HepG2 (cell line): ENCODE results near the gene CCDC69. TPM values are rescaled to one million over a fixed set of nuclear protein-coding genes. Genes with fewer than 3 reads are reported as not detected.
A peak's percentile ranks its signal among the peaks of the same experiment; 100 is the strongest.

ENCODE experiments used
- CEBPG ChIP-seq: IDR thresholded peaks from 2 replicates; pipeline ENCODE4 v1.6.1; 2016
- EED ChIP-seq: sonication (generic); formaldehyde crosslinking; IDR thresholded peaks from 2 replicates; pipeline ENCODE4 v1.5.0; 2020; ENCODE audit warnings: mild to moderate bottlenecking, missing genetic modification reagents
- FOXC1 ChIP-seq: sonication (generic); formaldehyde crosslinking; IDR thresholded peaks from 2 replicates; pipeline ENCODE4 v1.8.0; 2022; ENCODE audit warnings: mild to moderate bottlenecking, missing genetic modification reagents, borderline replicate concordance
- HNF1A ChIP-seq, 2 experiments: sonication (generic) in 1 of 2; formaldehyde crosslinking in 1 of 2; IDR thresholded peaks; 2 replicates each; pipeline versions ENCODE4 v1.4.0 to v1.6.1; 2016 to 2020; ENCODE audit warnings: borderline replicate concordance in 1 of 2, low read depth in 1 of 2, mild to moderate bottlenecking in 1 of 2, missing genetic modification reagents in 1 of 2
- MED8 ChIP-seq: sonication (generic); formaldehyde crosslinking; IDR thresholded peaks from 2 replicates; pipeline ENCODE4 v1.8.1; 2023; ENCODE audit warnings: mild to moderate bottlenecking, missing genetic modification reagents; ENCODE audit not compliant: insufficient replicate concordance
- MXD4 ChIP-seq: IDR thresholded peaks from 2 replicates; pipeline ENCODE4 v1.6.1; 2016; ENCODE audit warnings: mild to moderate bottlenecking, missing biosample characterization, missing genetic modification reagents
- MXI1 ChIP-seq: IDR thresholded peaks from 3 replicates; pipeline ENCODE4 v1.6.1; 2012; ENCODE audit warnings: low read depth, low read length, inconsistent platforms, borderline replicate concordance
- RFXANK ChIP-seq: IDR thresholded peaks from 2 replicates; pipeline ENCODE4 v1.6.1; 2016
- TCF12 ChIP-seq, 2 experiments: fragments of 450-650 bp in 1 of 2; sonication (generic) in 1 of 2; formaldehyde crosslinking in 1 of 2; IDR thresholded peaks; 2 replicates each; pipeline versions ENCODE4 v1.6.1 to v1.8.0; 2017 to 2022; ENCODE audit warnings: antibody characterized with exemption in 1 of 2, mild to moderate bottlenecking in 1 of 2, missing genetic modification reagents in 1 of 2, moderate library complexity in 1 of 2
- TCF7L2 ChIP-seq: IDR thresholded peaks from 2 replicates; pipeline ENCODE4 v1.6.1; 2011; ENCODE audit warnings: mild to moderate bottlenecking, low read depth, low read length, moderate library complexity
- UBTF ChIP-seq: sonication (generic); formaldehyde crosslinking; IDR thresholded peaks from 2 replicates; pipeline ENCODE4 v1.4.0; 2020; ENCODE audit warnings: mild to moderate bottlenecking, missing genetic modification reagents
- ZNF232 ChIP-seq: sonication (generic); formaldehyde crosslinking; IDR thresholded peaks from 2 replicates; pipeline ENCODE4 v1.4.0; 2020; ENCODE audit warnings: missing genetic modification reagents, borderline replicate concordance
- ZNF235 ChIP-seq: sonication (generic); formaldehyde crosslinking; IDR thresholded peaks from 2 replicates; pipeline ENCODE4 v1.8.1; 2023; ENCODE audit warnings: mild to moderate bottlenecking, missing genetic modification reagents, borderline replicate concordance
- ZNF441 ChIP-seq: sonication (generic); formaldehyde crosslinking; IDR thresholded peaks from 2 replicates; pipeline ENCODE4 v1.7.0; 2021; ENCODE audit warnings: missing genetic modification reagents, borderline replicate concordance
- ZNF546 ChIP-seq: sonication (generic); formaldehyde crosslinking; conservative IDR thresholded peaks from 2 replicates; pipeline ENCODE4 v1.8.1; 2023; ENCODE audit warnings: mild to moderate bottlenecking, missing genetic modification reagents
- ZNF589 ChIP-seq: sonication (generic); formaldehyde crosslinking; conservative IDR thresholded peaks from 2 replicates; pipeline ENCODE4 v1.8.0; 2022; ENCODE audit warnings: mild to moderate bottlenecking, moderate library complexity, missing genetic modification reagents
- ZNF770 ChIP-seq: sonication (generic); formaldehyde crosslinking; IDR thresholded peaks from 2 replicates; pipeline ENCODE4 v1.5.0; 2020; ENCODE audit warnings: mild to moderate bottlenecking, missing genetic modification reagents
- polyA plus RNA-seq, 8 experiments: library from polyadenylated mRNA; depleted of rRNA in 3 of 8; stranded (reverse) in 7 of 8; unstranded in 1 of 8; fragments of >200 nt; fragmentation: Illumina TruSeq in 4 of 8; extraction: Trizol in 4 of 8; gene quantifications; 2 replicates each; pipeline versions ENCODE4 v1.2.1 to v1.2.3, GENCODE V29; 2011 to 2016; ENCODE audit warnings: low read depth in 4 of 8, missing spikeins in 1 of 8, mixed read lengths in 1 of 8; ENCODE audit not compliant: insufficient read depth in 1 of 8
- total RNA-seq, 5 experiments: library from RNA; depleted of rRNA; stranded (reverse); fragments of >200 nt; fragmentation: Illumina TruSeq; extraction: Trizol; gene quantifications; 2 replicates each; pipeline ENCODE4 v1.2.3, GENCODE V29; 2016; ENCODE audit warnings: low read depth in 1 of 5
- TF ChIP-seq, protein P1 (sequence below): sonication (generic); formaldehyde crosslinking; IDR thresholded peaks from 2 replicates; pipeline ENCODE4 v1.5.1; 2020; ENCODE audit warnings: mild to moderate bottlenecking, missing genetic modification reagents, moderate library complexity

The CCDC69 gene
- total and polyA plus RNA-seq, 2 of the 13 experiments (the other 11 are each of a cell fraction or from before 2014, with no cell fraction given), result 12.2 to 45.2 TPM

DNA sequence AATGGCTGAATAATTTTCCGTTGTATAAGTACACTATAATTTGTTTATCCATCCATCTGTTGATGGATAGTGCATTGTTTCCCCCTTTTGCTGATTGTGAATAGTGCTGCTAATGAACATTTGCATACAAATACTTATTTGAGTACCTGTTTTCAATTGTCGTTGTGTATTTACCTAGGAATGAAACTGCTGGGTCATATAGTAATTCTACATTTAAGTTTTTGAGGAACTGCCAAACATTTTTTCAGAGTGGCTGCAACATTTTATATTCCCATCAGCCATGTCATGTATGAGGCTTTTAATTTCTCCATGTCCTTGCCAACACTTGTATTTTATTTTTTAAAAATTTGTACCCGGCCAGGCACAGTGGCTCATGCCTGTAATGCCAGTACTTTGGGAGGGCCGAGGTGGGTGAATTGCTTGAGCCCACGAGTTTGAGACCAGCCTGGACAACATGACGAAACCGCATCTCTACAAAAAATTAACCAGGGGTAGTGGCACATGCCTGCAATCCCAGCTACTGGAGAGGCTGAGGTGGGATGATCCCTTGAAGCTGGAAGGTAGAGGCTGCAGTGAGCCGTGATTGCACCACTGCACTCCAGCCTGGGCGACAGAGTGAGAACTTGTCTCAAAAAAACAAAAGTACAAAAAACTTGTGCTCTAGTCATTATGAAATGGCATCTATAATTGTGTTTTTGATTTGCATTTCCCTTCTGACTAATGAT is 64.1 kb downstream of the CCDC69 start (continued):
- no peak for TF ChIP-seq HNF1A (IDR thresholded peaks at IDR 0.05; ENCODE audit: low read depth)
- 0 out of 2 replicates have a peak, but pooled peaks have one; percentile 24 for TF ChIP-seq HNF1A (CRISPR knock-in tag; IDR thresholded peaks at IDR 0.05; ENCODE audit: borderline replicate concordance)
- TF ChIP-seq TCF12 (IDR thresholded peaks at IDR 0.05), result no peak
- no peak for TF ChIP-seq TCF12 (CRISPR knock-in tag; IDR thresholded peaks at IDR 0.05)
- peak; percentile 70 for TF ChIP-seq CEBPG
- TF ChIP-seq, protein P1, sequence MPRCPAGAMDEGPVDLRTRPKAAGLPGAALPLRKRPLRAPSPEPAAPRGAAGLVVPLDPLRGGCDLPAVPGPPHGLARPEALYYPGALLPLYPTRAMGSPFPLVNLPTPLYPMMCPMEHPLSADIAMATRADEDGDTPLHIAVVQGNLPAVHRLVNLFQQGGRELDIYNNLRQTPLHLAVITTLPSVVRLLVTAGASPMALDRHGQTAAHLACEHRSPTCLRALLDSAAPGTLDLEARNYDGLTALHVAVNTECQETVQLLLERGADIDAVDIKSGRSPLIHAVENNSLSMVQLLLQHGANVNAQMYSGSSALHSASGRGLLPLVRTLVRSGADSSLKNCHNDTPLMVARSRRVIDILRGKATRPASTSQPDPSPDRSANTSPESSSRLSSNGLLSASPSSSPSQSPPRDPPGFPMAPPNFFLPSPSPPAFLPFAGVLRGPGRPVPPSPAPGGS (CRISPR knock-in tag), result no peak
- no peak for TF ChIP-seq FOXC1 (CRISPR knock-in tag)
- no peak for TF ChIP-seq ZNF546 (CRISPR knock-in tag)
- TF ChIP-seq RFXANK (CRISPR knock-in tag), result no peak
- no peak for TF ChIP-seq ZNF235 (CRISPR knock-in tag)
- no peak for TF ChIP-seq MXD4
- TF ChIP-seq ZNF441, result no peak
- TF ChIP-seq ZNF232, result no peak
- TF ChIP-seq TCF7L2, result no peak
- no peak for TF ChIP-seq MXI1
- TF ChIP-seq UBTF (CRISPR knock-in tag), result no peak
- no peak for TF ChIP-seq MED8 (CRISPR knock-in tag)
- peak; percentile 53; the same call in 1 of the 2 replicates for TF ChIP-seq ZNF770 (CRISPR knock-in tag)
- TF ChIP-seq ZNF589, result no peak
- TF ChIP-seq EED, result no peak
